ENCODE data around the gene PKP2.
"Not testable (repeated sequence)": the region's sequence is repeated elsewhere in the genome, so short reads cannot be mapped to it uniquely, and the experiment has no call there.

Gene PKP2

DNA sequence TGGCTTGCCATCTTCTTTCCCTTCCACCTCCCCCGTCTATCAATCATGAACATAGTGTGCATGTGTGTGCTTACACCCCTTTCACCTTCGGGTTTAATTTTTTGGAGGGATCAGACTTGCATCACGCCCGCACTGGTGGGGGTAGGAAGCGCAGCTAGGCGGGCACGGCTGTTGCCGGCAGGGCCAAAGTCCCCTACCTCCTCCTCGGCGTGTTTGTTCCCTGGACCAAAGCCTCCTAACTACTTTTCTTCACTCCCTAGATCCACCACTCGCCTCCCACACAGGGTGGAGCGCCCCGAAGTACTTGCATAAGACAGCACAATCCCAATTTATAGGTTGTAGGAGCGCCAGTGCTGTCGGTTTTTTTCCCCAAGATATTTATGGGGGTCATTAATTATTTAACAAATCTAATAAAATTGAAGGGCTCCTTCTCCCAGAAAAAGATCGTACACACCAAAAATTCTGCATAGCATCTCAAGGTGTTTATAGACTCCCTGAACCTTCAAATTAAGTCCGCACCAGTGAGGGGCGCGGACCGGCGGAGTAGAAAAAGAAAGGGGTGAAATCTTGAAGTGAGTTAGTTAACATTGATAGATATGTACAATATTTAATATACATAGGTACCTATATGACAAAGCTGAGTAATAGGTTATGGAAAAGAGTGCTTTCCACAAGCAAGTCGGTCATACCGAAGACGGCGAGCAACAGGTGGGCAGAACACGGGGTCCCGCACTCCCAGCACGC lies 717 bp downstream of the PKP2 start:
- no peak for DNase-seq

DNA sequence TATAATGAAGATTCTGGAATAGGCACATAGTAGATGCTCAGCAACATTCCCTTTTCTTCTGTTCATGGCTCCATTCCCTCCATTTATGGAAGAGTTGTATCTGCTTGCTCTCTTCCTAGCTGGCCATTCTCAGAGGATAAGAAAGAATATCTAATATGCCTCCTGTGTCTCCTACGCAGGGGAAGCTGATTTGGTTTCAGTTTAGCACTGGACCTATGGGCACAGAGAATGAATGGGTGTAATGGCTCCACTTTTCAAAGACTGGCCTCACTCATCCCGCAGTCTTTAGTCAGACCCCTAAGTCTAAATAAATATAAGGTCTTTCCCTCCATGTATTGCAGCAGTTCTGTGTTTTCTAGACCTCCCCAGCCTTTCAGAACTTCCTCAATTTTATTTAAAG lies 2.0 kb downstream of the PKP2 start:
- no peak for DNase-seq

DNA sequence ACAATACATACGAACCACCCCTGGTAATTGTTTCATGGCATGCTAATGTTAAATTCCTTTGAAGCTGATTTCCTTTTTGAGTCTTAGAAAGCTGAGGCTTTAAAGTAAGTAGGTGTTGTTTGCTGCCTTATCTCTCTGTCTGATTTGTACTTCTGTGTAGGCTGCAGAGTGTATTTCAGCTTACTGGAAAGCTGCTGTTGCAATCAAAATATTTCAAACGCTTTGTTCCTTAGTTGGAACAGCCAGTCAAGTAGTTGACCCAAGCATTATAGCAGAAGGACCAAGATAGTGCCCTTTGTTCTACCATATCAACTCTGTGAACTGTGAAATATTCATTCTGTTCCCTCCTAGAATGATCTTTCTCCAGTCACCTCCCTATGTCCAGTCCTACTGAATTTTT lies 3.1 kb downstream of the PKP2 start:
- DNase-seq: no peak

DNA sequence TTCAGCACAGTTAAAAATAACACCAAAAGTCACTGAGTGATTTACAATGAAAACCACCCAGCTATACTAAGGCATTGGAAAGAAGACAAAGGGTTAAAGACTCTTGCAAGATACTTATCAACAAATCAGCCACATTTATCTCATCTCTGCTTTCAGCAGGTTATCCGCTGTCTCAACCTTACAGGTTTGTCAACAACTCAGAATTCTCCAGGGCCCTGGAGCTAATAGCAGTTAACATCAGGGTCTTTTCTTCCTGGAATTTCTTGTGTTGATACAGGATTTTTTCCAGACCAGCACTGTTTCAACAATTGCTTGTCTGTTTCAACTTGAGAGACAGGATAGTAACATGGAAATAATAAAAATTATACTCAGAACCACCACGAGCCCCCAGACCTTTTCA lies 3.5 kb downstream of the PKP2 start:
- DNase-seq: no peak

DNA sequence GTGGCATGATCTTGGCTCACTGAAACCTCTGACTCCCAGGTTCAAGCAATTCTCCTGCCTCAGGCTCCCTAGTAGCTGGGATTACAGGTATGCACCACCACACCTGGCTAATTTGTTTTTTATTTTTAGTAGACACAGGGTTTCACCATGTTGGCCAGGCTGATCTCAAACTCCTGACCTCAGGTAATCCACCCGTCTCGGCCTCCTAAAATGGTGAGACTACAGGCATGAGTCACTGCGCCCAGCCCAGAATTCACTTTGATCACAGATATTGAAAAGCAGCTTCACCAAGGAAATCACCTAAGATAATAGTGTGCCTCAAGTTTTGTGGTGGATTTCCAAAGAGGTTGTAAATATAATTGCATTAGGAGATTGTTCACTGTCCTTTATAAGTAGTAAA lies 4.2 kb downstream of the PKP2 start:
- not testable (repeated sequence) for DNase-seq

DNA sequence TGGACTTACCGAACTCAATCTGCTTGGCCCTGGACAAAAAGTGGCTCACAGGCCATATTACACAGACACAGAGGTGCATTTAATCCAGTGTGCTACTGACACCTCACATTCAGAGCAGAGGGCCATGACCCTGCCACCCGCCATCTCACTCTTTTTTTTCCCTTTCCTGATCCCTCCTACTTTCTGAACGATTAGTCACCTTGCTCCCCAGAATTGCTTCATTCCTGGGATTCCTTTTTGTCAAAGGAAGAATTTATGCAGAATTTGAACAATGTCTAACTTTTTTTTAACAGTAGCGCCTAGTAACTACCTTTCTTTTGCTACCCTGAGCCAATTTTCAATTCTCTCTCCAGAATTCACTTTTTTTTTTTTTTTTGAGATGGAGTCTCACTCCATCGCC lies 4.6 kb downstream of the PKP2 start:
- no peak for DNase-seq

DNA sequence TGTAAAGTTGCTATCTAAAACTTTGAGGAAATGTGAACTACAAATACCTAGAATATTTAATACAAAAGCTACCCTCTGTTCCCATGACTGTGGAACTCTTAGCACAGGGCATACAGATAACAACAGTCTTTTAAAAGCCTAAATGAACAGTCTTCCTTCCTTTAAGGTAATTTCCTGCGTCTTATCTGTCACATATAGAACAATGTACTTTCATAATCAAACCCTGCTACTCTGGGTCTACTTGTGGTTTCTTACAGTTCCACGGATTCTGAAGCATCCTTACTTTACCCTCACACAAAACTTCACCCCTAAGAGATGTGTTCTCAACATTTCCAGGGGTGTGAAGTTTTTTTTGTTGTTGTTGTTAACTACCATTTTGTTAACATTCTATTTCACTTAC lies 5.1 kb downstream of the PKP2 start:
- DNase-seq: no peak

DNA sequence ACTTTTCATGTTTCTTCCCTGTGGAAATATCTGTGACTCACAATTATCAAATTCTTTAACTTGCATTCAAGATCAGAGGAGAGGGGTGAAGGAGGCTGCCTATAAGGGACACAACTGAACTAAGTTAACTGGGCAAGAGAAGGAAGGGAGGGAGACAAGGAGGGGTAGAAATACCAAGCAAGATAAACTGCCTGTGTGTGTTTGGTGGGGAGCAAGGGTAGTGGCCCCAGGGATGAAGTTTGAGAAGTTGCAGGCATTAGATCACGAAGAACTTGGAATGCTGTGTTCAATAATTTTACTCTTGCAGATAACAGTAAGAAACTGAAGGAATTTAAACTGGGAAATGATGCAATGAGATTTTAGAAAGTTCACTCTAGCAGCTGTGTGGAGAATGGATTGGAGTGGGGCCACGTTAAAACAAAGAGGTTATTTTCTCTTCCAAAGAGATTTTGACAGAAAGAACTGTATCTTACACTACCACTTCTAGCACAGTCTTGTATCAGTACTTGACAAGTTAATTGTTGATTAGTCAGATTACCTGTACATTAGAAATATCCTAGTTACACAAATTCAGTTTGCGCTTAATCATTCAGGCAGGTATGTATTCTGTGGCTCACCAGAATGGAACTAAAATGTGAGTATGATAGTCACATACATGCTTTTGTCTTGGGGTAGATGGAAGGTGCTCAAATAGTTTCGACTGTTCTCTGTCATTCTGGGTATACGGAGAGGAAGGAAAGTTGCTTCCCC lies 7.4 kb downstream of the PKP2 start:
- DNase-seq: no peak

DNA sequence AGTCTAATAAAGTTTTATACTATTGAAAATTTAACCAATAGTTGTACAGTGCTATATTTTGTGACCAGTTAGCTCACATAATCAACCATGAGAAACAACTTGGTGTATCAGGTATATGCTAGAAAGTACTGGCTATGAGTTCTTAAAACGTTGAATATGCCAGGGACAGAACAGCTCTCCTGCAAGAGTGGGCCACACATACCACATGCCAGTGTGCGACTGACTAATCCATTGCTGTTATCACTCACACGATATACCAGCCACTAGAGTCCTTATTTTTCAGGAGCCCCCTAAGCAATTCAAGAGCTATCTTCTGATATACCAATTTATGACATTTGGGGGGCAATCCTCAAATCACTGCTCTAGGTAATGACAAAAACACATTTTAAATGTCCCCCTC lies 9.5 kb downstream of the PKP2 start:
- DNase-seq: no peak

DNA sequence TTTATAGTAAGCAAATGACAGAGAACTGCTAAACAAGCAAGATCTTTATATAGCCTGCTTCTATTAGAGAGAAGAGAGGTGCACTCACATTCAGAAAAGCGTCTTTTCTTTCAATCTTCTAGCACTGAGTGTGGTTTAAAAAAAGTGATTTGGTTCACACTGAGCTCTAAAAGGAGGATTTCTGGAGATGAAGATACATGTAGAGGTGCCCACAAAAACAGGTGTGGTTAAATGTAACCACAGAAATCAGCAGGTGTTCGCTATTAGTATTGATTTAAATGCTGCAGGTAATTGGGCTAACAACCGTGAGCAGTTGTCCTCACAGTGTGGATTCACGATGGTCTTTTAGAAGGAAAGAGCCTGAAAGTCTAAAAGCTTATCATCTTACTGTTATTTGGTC lies 10.7 kb downstream of the PKP2 start:
- DNase-seq: peak; percentile 47

DNA sequence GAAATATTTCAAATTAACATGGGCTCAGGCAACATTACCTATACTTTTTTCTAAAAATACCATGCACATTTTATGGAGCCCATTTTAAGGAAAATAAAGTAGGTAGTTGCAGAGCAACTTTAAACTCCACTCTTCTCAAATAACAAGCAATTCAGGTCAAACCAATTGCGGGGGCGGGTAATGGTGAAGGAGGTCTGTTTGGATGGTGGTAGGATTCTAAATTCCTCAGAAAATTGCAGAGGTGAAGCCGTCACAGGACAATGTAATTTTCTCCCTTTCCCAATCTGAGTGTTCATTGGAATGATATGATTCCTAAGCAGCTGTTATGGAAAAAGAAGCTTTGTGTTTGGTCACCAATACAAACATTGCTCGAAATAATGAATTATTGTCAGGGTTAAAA lies 11.6 kb downstream of the PKP2 start:
- no peak for DNase-seq

DNA sequence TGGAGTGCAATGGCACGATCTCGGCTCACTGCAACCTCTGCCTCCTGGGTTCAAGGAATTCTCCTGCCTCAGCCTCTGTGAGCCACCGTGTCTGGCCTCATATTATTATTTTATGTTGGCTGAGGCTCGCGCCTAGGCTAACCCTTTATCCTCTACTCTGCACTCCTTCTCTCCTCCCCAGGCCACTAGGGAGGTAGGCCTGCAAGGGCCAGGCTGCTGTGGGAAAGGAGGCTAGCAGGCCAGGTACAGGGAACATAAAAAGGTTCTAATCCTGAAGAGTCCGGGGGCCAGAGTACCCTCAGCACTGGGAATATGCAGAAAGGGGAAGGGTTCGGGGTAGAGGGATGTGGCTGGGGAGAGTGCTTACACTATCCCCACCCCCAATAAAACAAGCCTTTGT lies 14.9 kb downstream of the PKP2 start:
- DNase-seq: no peak

DNA sequence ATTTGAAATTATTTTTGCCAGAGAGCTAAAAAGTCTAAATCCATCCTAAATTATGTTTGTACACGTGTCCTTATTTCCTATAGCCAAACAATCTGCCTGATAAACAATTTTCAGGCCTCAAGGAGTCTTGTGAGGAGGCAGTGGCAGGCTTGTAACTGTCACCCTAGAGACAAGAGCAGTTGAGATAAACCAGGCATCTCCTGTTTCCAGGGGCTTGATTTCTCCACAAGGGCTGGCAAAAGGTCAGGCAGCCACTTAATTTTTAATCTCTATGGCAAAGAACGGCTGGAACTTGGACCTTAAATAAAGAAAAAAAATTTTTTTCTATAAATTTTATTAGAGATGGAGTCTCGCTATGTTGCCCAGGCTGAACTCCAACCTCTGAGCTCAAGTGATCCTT lies 15.5 kb downstream of the PKP2 start:
- DNase-seq: no peak

DNA sequence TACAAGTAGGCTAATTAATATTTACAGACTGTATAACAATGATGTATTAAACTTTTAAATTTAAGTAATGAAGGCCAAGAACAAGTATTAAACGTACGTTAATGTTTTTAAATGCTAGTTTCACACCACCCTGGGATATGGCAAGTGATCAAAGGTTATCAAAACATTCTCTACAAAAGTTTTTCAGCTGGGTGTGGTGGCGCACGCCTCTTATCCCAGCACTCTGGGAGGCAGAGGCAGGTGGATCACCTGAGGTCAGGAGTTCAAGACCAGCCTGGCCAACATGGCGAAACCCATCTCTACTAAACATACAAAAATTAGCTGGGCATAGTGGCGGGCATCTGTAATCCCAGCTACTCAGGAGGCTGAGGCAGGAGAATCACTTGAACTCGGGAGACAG lies 17.5 kb downstream of the PKP2 start:
- not testable (repeated sequence) for DNase-seq

DNA sequence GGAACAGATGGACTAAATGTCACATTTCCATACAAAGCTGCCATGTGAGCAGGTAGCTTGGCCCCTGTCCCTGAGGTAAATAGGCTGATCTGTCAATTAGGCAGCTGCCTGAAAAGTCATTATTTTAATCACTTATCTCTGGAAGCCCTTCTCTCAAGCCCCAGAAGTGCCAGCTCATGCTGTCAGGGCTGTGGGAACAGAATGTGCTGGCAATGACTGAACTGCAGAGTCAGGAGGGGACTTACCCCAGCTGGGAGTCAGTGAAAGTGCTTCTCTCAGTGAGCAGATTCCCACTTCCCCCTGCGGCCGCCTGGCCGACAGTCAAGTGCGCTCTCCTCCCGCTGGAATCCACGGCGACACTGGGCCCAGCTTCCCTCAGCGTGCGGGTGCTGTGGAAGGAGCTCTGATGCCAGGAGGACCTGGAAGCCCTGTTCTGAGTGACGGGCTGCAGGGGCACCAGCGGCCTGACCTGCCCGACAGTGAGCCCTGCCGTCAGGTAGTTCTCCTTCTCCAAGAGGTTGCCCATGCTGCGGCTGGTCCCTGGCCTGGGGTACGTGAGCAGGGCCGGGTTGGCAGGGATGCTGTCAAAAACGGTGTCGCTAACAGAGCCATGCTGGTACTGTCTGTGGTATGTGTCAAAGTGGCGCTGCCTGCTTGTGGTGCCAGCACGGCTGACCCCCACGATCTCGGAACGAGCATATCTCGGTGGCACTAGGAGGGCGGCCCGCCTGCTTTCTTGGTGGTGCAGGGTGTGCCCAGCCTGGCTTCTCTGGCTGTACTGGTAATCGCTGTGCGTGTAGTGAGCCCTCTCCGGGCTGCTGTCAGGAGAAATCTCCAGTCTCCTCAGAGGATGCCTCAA lies 18.7 kb downstream of the PKP2 start:
- DNase-seq: no peak

DNA sequence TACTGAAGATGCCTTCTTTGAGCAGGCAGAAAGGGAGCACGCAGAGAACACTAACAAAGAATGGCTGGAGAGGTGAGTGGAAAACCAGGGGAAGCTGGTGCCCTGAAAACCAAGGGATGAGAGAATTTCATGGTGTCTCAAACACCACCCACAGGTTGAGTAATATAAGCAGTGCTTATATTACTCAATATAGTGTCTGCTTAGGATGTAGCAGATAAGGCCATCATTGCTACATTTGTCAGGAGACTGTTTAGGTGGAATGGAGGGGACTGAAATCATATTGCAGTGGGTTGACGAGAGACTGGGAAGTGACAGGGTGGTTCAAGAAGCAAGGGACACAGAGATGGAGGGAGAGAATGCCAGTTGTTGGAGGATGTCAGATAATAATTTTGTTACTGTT lies 20.6 kb downstream of the PKP2 start:
- DNase-seq: no peak

DNA sequence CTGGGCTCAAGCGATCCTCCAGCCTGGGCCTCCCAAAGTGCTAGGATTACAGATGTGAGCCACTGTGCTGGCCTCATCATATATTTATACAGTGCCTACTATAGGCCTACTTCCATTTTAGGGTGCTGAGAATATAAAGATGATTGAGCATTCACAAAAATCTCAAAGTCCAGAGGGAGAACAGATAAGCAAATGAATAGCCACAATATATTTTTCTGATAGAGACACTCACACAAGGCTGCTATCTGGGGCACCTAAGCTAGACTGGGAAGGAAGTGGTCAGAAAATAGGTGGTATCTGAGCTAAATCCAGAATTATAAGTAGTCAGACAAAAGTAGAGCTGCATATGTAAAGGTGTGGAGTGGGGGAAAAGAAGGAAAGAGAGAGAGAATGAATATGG lies 21.6 kb downstream of the PKP2 start:
- DNase-seq: no peak

DNA sequence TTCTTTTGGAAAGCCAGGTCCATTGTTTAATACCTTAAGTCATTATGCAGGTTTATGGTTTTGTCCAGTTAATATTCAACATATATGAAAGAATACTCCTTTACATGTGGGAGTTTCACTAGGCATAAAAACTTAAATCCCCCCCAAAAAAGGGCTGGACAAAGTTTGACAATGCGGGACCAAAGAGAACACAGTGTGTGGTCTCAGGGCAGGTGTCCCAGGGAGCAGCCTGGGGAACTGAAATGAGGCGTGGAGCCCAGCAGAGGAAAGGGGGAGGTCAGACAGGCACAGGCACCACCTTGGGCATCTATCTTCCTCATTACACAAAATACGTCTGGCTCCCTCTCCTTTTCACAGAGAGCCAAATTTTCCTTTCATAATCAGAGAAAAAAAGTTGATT lies 22.5 kb downstream of the PKP2 start:
- DNase-seq: no peak

DNA sequence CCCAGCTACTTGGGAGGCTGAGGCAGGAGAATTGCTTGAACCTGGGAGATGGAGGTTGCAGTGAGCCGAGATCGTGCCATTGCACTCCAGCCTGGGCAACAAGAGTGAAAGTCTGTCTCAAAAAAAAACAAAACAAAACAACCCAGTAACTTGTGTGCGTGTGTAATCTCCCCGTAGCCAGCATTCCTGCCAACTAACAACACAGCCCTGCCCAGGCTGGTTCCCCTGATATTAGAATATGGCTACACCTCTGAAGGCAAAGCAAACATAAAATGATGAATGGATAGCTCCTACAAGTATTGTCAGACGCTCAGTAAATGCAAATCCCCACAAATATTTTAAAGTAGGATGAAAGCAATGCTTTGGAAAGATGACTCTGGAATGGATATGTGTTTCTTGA lies 24.2 kb downstream of the PKP2 start:
- not testable (repeated sequence) for DNase-seq

DNA sequence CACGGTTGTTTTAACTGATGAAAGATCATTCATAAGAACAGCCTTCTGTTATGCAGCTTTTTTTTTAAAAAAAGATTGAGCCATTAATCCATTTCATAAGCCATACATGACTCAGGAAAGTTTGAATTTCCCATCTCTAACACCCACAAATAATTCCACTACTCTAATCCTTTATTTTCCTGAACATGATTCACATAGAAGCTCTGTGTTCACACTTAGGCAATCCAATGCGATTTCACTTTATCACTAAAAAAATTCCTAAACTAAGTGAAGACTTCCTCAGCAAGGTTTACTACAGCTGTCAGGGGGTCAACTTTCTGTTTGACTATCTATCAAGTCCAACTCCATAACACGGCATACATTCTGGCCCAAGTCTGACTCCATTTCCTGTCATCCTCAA lies 25.9 kb downstream of the PKP2 start:
- DNase-seq: no peak

DNA sequence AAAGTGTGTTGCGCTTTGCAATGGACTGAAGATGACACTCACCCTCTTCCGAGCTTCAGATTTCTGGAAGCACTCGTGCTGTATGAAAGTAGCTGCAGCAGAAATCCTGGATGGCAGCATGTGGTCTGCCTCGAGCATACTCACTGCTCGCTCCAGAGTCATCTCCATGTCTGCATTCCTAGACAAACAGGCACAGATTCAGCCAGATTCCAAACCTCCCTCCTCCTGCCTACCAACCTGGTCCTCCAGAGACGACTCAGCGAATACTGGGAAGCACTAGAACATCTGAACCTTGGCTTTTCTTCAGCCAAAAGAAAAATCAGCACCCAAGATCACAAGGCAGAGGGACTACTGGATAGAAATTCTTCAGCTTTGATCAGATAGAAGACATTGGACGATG lies 27.7 kb downstream of the PKP2 start:
- no peak for DNase-seq

DNA sequence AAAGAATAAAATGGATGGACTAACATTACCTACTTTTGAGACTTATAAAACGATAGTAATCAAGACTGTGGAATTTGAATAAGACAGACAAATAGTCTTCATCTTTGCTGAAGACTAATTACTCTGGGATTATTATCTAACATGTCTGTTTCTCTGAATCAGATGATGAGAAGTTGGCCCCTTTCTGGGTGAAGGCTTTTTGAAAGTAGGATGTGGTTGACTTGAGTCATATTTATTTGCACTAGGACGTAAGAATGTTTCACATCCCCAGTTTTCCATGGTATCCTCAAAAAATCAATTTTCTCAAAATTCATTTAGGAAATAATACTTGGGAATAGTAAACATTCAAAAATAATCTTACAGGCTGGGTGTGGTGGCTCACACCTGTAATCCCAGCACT lies 31.8 kb downstream of the PKP2 start:
- no peak for DNase-seq

DNA sequence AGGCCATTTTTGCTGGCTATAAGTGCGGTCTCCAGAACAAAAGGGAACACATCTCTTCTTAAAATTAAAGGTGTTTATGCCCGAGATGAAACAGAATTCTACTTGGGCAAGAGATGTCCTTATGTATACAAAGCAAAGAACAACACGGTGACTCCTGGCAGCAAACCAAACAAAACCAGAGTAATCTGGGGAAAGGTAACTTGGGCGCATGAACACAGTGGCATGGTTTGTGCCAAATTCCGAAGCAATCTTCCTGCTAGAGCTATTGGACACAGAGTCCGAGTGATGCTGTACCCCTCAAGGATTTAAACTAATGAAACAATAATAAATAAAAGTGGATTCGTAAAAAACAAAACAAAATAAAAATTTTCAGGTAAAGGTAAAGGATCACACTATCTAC lies 33.4 kb downstream of the PKP2 start:
- no peak for DNase-seq

DNA sequence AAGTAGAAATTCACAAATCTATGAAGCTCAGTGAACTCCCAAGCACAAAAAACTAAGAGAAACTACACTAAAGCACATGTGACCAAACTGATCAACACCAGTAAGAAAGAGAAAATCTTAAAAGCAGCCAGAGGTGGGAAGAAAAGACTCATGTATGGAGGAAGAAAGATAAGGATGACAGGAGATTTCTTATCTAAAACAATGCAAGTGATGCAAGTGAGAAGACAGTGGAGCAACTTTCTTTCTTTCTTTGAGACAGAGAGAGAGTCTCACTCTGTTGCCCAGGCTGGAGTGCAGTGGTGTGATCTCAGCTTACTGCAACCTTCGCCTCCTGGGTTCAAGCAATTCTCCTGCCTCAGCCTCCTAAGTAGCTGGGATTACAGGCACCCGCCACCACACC lies 34.9 kb downstream of the PKP2 start:
- not testable (repeated sequence) for DNase-seq

Data from NCI-H2107 (cell line).